OCI-M2 (cell line): ENCODE data around the gene PSMD9.
A peak's percentile ranks its signal among the peaks of the same experiment; 100 is the strongest.
"Not testable (repeated sequence)": the region's sequence is repeated elsewhere in the genome, so short reads cannot be mapped to it uniquely, and the experiment has no call there.

Experiments
- DNase-seq: peaks from one replicate; lab custom pipeline; 2025; ENCODE audit not compliant: unreplicated experiment; lab: John Stamatoyannopoulos, UW

Gene PSMD9

GRCh38 chr12:121888478-121889273 lies at the start of gene PSMD9:
Gene PSMD9, plus strand, starts transcription at chr12:121888790. Its CDS starts 67 bp downstream, at chr12:121888857.
- peak; percentile 75 for DNase-seq

DNA sequence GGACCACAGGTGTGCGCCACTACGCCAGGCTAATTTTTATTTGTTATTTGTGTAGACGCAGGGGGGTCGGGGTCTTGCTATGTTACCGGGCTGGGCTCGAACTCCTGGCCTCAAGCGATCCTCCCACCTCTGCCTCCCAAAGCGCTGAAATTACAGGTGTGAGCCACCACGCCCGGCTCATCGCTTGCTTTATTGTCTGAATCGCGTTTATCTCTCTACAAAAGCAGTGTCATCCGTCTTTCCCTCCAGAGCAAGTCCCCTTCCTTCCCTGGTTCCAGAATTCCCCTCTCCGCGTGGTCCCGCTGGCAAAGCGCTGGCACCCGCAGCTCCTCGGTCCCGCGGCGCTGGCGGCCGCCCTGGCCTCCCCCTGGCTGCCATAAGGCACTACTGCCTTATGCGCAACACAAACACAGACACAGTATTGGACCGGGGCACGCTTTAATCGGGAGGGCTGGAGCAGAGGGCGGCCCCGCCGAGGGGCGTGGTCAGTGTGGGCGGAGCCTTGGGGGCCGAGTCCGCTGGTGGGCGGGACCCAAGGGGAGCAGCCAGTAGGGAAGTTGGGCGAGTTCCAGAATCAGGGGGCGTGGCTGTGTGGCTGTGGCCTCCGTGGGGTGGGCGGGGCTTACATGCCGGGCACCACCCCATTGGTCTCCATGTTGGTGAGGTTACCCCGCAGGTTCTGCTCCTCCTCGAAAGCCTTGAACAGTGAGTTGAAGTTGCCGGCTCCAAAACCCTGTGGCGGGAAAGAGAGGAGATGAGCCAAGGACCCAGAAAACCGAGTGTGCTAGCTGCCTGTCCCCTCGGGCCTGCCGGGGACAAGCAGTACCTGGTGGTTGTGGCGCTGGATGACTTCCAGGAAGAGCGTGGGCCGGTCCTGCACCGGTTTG lies 49.2 kb upstream of the PSMD9 start:
- peak; percentile 91 for DNase-seq

DNA sequence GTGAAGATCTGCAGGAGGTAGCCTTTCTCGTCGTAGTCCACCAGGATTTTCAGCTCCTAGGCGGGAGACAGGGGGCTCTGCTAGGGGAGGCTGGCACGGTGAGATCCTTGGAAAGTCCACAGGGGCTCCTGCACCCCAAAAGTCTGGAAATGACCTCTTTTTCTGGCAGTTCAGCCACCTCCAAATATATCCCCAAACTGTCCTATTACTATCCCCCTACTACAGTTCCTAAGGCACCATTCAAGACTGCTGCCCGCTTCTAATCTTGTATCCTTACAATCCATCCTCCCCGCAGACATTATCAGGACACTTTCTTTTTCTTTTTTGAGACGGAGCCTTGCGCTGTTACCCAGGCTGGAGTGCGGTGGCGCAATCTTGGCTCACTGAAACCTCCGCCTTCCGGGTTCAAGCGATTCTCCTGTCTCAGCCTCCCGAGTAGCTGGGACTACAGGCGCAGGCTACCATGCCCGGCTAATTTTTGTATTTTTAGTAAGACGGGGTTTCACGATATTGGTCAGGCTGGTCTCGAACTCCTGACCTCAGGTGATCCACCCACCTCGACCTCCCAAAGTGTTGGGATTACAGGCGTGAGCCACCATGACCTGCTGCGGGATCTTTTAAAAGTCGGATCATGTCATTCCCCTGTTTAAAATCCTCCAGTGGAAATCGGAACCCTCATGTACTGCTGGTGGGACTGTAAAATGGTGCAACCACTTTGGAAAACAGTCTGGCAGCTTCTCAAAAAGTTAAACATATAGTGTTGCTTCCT lies 48.4 kb upstream of the PSMD9 start:
- DNase-seq, result no peak

- DNase-seq, result no peak
Observed at GRCh38 chr12:121843236-121843982, 45.2 kb upstream of the PSMD9 start.

DNA sequence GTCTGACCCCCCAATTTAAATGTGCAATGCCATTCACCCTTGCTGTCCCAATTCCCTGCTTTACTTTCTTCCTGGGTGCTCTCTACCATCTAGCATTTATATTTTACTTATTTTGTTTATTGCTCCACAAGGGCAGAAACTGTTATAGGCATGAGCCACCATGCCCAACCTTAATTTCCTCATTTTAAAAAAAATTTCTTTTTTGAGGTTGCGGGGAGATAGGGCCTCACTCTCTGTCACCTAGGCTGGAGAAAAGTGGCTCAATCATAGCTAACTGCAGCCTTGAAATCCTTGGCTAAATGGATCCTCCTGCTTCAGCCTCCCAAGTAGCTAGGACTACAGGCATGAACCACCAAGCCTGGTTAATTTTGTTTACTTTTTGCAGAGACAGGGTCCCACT lies 42.9 kb upstream of the PSMD9 start:
- no peak for DNase-seq

DNA sequence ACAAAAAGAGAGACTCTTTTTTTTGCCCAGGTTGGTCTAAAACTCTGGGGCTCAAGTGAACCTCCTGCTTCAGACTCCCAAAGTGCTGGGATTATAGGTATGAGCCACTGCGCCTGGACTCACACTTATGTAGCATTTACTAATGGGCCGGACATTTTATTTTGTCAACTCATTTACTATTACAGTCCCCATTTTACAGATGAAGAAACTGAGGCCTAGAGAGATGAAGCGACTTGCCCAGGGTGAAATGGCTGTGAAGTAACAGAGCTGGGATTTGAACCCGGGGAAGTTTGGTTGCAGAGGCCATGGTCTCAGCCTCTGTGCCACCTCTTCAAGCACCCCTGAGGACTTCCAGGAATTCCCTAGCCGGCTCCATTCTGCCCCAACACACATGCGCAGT lies 39.4 kb upstream of the PSMD9 start:
- DNase-seq, result no peak

DNA sequence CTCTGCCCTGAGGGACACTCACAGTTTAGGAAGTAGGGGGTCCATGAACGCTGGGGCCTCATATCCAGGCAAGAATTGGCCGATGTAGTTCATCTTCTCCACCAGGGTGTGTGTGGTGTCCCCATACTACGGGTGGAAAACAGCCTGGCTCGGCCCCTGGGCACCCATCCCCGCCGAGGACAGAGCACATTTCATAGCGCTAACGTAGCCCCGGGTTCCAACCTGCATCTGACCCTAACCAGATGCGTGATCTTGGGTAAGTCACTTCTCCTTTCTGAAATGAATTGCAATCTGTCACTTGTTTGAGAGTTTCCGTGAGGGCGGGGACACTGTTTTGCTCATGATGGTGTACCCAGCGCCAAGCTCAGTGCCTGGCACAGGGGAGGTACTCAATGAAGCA lies 38.9 kb upstream of the PSMD9 start:
- DNase-seq, result no peak

- DNase-seq, result not testable (repeated sequence)
Observed at GRCh38 chr12:121852392-121852791, 36.2 kb upstream of the PSMD9 start.

GRCh38 chr12:121857322-121858246 lies 31.0 kb upstream of the PSMD9 start:
- DNase-seq, result no peak

DNA sequence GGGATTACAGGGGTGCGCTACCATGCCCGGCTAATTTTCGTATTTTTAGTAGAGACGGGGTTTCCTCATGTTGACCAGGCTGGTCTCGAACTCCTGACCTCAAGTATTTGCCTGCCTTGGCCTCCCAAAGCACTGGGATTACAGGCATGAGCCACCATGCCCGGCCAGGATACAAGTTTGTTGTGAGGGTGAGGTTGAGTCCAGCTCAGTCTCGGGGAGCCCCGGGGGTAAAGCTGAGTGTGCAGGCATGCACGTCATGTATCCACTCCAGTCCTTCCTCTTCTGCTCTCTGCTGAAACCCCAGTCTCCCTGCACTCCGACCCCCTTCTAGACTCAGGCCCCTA lies 30.3 kb upstream of the PSMD9 start:
- no peak for DNase-seq

GRCh38 chr12:121858662-121859572 lies 29.7 kb upstream of the PSMD9 start, which contains the start of gene HPD:
Gene HPD, minus strand, starts transcription at chr12:121858859. Its CDS starts 36 bp downstream, at chr12:121858823.
- no peak for DNase-seq

DNA sequence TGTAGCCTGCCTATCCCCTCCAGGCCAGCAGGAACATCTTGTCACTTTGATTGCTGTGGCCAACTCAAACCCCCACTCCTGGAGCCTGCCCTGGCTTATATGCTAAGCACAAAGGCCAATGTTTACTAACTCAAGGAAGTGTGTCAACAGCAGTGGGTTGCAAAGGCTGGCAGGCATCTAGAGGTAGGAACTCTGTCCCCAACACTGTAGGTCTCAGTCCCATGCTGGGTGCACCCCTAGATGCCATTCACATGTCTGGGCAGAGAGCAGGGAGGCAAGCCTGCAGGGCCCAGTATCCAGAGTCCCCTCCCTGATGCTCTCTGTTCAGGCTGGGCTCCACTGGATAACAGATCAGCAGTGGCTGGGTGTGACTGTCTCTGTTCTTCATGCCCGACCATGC lies 28.3 kb upstream of the PSMD9 start:
- DNase-seq, result no peak

GRCh38 chr12:121860699-121861098 lies 27.9 kb upstream of the PSMD9 start:
- not testable (repeated sequence) for DNase-seq

DNA sequence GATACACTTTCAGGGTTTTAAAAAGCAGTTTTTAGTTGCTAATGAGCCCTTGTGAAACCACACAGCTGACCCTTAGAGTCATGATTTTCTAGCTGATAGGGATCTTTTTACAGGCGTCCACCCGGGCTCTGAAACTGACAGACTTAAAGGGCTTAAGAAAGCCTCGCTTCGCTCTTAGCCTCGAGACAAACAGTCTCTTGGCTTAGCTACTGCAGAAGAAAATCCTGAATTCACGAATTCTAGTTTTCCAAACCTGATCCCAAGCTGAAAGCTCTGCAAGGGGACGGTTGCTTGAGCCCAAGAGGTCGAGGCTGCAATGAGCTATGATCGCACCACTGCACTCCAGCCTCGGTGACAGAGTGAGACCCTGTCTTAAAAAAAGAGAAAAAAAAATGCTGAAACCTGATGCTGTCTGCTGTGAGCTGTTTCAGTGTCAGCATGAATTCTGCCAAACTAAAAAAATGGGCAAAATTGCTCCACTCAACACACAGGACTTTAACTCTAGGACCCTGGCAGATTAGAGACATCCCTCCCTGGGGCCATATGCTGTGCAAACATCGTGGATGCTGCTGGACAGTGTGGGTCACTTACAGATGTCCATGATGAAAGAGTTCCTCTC lies 26.8 kb upstream of the PSMD9 start:
- DNase-seq, result no peak

GRCh38 chr12:121866331-121866730 lies 22.3 kb upstream of the PSMD9 start:
- no peak for DNase-seq

DNA sequence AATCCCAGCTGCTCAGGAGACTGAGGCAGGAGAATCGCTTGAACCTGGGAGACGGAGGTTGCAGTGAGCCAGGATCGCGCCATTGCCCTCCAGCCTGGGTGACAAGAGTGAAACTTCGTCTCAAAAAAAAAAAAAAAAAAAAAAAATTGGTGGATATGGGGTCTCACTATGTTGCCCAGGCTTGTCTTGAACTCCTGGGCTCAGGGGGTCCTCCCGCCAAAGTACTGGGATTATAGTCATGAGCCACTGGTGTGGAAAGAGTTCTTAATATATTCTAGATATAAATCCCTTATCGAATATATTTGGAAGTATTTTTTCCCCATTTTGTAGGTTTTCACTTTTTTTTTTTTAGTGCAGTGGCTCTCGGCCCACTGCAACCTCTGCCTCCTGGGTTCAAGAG lies 19.4 kb upstream of the PSMD9 start:
- DNase-seq, result not testable (repeated sequence)

- DNase-seq, result peak; percentile 1
Observed at GRCh38 chr12:121871467-121871866, 17.1 kb upstream of the PSMD9 start.
